Hematopoietic multipotent progenitor cell treated with erythropoietin and hydrocortisone succinate and interleukin-3 and kit ligand, for 6 days (in vitro differentiated cells): Measurements from ENCODE around the gene GGTLC2.
A peak's percentile ranks its signal among the peaks of the same experiment; 100 is the strongest.
"Not testable (repeated sequence)": the region's sequence is repeated elsewhere in the genome, so short reads cannot be mapped to it uniquely, and the experiment has no call there.

Experiments used
- DNase-seq: peaks from one replicate; pipeline ENCODE4 v3.0.0-alpha.2; 2015

The GGTLC2 gene

DNA sequence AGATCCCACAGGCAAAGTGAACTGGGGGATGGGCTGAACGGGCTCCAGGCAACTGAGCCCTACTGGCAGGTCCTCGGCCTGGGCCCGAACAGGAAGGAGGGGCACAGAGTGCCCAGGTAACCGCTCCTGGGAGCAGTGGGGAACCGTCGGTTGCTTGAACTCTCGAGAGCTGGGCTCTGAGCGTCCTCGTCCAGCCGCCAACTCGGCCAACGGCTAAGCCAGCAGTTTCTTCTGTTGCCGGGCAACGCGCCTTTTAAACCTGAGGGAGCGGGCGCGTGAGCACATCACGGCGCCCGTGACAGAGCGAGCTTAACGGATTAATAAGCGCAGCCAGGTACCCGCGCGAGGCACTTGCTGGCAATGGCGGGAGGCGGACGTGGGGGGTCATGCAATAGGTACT lies at the start of gene GGTLC2:
Gene GGTLC2, plus strand, starts transcription at position 301 of the 400 bp plus-strand sequence. CDS start 1,732 bp downstream, outside the sequence.
- DNase-seq, result not testable (repeated sequence)

DNA sequence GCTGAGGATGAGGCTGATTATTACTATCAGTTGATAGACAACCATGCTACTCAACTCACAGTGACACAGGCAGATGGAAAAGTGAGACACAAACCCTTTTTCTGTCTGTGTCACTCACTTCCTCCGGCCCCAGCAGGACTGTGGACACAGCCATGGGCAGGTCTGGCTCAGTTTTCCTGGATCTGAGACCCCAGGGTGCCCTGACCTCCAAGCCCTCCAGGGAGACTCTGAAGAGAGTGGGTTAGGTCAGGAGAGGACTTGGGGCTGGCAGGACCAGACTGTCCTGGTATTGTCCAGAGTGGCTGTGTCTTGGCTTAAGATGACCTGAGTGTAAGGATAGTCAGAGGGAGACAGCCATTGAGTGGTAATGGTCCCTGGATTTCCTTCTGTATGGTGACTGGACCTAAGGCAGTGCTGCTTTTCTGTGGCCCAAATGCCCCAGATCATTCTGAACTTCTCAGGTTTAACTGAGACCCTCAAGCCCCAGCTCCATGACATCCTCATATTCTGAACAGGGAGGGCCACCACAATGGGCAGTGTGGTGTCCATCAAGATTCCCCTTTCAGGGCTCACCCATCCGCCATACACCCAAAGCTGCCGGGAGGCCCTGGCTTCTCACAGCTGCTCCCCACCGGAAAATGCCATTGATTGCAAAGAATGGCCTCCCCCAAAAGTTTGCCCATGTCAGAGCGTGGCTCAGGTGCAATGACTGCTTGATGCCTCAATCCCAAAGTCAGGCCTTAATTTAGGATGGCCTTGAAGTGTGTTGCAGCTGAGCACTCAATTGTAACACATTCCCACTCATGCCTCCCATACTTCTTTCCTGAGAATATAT lies 49.2 kb upstream of the GGTLC2 start:
- DNase-seq, result no peak

DNA sequence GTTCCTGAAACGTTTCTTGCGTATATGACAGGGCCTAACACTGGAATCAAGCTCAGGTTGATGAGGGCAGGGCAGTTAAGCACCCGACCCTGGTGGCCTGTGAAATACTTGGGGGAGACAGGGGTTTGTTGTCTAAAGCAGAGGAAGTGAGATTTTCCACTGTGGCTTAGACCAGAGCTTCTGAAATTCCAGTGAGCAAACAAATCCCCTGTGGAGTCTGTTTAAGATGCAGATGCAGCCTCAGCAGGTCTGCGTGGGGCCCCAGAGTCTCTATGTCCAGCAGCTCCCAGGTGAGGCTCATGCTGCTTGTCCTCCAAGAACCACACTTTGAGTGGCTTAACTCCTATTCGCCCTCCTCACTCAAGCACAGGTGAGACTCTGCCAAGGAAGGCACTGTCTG lies 46.3 kb upstream of the GGTLC2 start:
- no peak for DNase-seq

DNA sequence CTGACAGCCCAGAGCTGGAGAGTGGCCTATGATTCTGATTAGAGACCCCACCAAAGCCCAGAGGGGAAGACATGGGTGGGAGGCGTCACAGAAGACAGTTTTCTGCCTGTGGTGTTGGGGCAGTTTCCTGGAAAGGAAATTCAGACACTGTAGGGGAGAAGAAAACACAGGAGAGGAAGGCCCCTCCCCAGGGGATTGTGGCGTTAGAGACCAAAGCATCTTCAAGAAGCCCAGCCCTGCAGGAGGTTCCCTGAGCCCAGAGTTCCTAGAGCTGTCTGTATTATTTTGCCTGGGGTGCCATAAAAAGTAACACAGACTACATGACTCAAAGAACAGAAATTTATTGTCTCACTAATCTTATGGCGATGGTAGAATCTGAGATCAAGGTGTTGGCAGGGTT lies 45.2 kb upstream of the GGTLC2 start:
- no peak for DNase-seq

DNA sequence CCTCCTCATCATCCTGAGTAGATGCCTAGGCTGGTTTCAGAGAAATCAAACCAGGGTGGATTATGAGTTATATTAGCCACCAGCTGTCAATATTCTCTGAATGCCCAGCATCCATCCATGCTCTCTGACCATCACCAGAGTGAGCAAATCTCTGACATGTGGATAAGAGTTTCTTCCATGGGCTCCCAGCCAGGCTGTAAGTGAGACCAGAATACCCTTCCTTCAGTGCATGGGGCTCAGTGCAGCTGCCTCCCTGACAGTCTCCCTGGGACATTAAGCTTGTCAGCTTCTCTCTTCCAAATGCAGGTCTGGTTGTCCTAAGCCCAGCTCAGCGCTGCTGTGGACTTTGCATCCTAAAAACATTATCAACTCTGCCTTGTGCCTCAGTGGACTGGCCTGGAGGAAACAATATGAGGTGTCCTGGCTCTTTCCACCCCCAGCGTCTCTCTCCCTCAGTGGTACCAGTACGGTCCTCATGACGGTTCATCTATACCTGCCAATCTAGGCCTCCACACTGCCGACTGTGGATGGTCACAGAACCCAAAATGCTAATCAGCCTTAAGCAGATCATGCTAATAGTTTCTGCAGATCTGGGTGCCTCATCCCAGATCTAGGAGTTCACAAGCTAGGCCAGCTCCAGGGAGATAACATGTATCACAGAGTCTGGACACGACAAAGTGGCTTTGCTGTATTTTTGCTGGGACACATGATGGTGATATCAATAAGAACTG lies 43.7 kb upstream of the GGTLC2 start:
- no peak for DNase-seq

DNA sequence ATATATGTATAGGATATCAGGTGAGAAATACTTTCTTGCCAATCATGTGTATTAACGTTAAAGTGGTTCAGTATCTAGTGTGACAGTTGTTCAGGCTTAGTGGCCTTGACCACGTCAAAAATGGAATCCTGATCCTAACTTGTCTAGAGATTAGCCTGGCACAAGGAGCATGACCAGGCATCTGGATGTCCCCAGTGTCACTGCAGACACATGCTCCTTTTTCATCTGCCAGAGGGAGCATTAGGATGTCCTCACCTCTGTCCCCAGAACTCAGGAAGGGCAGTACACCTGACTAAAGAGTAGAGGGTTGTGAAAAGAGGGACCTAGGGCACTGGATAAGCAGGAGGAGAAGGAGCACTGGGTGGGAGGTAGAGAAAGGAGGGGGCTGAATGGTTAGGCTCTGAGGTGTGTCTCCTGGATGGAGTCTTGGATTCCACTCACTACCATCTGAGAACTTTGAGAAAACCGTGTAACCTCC lies 40.9 kb upstream of the GGTLC2 start:
- no peak for DNase-seq

DNA sequence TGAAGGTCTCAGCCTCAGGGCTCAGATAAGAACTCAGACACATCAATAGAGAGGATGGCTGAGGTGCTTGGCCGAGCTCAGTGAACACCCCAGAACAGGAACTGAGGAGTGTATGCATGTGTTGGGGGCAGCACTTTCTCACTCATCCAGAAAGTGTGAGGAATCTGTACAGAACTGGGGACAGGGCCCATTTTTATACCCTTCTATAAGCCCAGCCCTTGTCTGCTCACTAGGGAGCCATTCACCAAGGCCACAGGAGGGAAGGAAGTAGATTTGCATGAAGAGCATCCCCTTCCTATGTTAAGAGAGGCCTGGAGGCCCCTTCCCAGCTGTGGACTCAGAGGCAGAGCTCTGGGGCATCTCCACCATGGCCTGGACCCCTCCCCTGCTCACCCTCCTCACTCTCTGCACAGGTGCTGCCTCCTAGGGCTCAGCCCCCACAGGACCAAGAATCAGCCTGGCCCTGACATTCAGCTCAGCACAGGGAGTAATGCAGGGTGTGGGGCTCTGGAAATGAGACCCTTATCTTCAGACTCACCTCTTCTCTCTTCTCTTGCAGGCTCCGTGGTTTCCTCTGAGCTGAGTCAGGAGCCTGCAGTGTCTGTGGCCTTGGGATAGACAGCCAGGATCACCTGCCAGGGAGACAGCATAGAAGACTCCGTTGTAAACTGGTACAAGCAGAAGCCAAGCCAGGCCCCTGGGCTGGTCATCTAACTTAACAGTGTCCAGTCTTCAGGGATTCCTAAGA lies 39.9 kb upstream of the GGTLC2 start:
- no peak for DNase-seq

DNA sequence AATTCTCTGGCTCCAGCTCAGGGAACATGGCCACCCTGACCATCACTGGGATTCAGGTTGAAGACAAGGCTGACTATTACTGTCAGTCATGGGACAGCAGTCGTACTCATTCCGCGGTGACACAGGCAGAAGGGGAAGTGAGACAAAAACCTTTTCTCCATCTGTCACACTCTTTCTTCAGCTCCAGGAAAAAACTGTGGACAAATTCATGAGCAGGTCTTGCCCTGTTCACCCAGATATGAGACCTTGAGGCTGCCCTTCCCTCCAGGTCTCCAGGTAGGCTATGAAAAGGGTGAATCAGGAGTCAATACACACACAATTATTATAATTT lies 39.4 kb upstream of the GGTLC2 start:
- no peak for DNase-seq

DNA sequence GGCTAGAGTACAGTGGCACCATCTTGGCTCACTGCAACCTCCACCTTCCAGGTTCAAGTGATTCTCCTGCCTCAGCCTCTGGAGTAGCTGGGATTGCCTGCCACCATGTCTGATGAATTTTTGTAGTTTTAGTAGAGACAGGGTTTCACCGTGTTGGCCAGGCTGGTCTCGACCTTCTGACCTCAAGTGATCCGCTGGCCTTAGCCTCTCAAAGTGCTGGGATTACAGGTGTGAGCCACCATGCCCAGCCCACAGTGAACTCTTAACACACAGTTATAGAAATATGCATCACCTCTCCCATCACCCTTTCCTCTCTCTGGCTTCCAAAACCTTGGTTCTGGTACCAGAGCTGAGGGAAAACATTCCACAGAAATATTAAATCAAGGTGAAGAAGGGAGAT lies 36.4 kb upstream of the GGTLC2 start:
- DNase-seq, result not testable (repeated sequence)

DNA sequence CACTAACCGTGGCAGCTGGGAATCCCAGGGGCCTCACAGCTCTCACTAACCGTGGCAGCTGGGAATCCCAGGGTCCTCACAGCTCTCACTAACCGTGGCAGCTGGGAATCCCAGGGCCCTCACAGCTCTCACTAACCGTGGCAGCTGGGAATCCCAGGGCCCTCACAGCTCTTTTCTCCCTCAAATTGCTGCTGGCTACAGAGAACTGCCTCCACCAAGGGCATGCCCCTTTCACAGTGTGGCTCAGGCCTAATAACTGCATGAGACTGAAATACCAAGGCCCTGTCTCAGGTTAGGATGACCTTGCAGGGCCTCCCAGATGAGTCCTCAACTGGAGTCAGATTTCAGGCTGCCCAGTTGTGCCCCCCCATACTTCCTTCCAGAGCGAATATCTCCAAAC lies 35.1 kb upstream of the GGTLC2 start:
- DNase-seq, result no peak

DNA sequence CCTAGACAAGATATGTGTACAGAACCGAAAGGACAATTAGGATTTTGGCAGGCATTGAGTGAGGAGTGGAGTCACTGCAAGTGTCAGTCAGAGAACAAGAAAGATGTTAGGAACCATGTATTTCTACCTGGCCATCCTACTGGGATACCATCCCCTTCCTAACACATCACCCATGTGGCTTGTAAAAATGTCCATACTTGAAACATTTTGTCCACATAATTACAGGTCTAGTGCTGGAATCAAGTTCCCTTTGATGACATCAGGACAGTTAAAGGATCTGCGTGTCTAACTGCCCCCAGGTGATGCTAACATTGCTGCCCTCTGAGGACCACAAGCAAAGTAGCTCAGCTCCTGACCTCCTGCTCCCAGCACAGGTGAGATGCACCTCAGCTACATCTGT lies 31.9 kb upstream of the GGTLC2 start:
- DNase-seq, result no peak

DNA sequence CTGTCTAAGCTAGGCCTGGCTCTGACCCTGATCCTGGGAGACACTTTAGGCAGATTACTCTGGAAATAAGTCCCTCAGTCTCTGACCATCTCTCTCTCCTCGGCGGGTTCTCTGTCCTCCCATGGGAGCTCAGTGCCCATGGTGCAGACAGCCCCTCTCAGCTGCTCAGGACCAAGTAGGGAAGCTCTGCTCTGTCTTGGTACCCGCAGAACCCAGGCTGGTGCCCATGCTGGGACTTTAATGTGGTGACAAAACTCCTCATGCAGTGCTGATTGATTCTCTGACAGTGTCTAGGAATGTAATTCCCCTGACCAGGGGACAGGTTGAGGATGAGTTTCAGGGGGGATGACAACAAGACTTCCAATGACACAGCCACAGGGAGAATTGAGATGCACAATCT lies 30.3 kb upstream of the GGTLC2 start:
- no peak for DNase-seq

DNA sequence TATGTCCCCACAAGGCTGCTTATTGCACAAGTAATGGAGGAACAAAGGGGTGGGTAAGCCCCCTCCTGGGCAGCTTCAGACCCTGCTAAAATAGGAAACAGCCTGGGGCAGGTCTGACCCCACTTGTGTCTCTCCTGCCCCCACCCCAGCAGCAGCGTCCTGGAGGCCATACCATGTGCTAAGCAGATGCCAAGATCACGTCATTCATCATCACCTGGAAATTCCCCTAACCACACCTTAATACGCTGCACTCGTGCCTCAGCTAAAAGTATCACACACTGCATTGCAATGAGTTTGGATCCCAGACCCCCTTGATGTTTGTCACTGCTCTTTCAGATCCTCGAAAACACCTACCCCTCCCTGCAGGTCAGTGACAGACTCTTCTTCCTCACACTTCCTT lies 27.8 kb upstream of the GGTLC2 start:
- DNase-seq, result no peak

DNA sequence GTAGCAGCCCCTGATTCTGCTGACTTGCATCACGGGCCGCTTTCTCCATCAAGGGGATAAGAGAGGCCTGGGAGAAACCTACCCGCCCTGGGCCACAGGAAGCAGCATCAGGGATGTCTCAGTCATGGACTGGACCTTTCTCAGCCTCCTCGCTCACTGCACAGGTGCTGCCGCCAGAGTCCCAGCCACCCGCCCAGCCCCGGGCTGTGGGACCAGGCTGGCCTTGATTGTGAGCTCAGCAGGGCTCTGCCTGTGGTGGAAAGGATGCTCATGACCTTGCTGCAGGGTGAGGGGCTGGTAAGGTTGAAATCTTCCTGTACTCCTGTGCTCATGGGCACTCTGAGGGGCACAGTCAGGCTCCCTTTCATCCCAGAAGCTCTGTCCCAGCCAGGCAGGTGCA lies 26.0 kb upstream of the GGTLC2 start:
- DNase-seq, result no peak

DNA sequence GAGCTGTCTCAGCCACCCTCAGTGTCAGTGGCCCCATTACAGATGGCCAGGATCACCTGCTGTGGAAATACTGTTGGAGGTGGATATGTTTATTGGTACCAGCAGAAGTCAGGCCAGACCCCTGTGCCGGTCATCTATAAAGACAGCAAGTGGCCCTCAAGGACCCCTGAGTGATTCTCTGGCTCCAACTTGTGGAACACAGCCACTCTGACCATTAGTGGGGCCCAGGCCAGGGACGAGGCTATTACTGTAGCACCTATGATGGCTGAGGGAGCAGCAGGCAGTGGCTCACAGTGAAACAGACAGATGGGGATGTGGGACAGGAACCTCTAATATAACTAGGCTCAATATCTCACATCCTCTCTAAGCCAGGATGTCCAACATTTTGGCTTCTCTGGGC lies 25.5 kb upstream of the GGTLC2 start:
- no peak for DNase-seq

DNA sequence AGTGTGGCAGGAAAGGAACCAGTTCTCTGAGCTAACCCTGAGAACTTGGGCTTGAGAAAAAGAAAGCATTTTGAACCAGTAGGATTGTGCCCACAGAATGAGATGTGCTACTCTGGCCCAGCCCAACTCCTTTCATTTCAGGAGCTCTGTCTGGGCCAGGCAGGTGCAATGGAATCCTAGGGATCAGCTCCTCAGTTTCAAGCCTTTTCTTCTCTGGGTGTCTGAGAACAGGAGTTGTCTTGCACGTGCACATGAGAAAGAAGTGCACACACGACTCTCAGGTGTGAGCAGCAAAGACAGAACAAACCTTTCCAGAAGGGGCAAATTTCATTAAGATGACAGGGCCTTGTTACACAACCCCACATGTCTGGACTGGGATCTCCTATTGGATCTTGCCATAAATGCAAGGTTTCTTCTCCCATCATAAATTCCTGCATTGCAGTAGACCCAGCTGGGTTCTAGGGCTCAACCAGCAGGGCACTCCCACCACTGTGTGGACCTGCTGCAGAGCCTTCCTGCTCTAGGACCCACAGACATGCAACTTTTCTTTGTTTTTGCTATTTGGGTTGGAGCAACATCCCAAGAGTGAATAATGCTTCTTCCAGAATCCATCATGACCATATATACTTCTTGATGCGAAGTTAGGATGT lies 24.5 kb upstream of the GGTLC2 start:
- DNase-seq, result no peak

DNA sequence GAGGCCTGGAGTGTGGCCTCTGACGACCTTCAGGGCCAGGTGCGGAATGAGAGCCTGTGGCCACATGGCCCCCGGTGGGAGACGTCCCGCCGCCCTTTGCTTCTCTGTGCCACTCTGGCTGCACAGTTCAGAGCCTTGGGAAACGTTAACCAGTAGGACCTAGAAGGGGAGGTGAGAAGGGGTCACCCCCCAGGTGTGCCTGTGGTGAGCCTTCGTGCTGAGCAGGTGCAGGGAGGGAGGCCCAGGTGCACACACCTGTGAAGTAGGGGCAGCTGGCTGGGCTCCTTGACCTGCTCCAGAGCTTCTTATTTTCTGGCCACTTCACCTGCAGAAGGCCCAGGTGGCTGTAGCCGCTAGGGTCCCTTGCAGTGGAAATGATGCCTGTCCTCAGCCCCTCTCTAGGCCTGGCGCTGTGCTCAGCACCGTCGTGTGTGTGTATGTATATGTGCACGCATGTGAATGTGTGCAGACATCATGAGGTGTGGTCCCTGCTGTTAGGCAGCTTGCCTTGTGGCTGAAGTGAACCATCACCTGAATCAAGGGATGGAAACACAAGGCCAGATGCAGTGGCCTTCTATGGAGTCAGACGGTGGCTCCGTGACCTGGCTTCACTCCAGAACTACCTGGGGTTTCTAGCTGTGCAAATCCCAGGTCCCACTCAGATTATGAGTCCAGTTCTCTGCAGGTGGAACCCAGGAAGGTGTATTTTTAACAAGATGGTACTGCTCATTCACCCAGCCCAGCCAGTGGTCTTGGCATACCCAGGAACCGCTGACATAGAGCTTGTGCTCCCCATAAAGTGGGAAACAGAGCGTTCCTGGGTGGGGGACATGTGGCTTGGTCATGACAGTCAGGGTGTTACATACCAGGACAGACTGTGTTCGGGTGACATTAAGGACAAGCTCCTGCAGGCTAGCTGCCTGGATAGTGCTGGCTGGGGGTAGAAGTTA lies 15.6 kb upstream of the GGTLC2 start:
- DNase-seq, result not testable (repeated sequence)

DNA sequence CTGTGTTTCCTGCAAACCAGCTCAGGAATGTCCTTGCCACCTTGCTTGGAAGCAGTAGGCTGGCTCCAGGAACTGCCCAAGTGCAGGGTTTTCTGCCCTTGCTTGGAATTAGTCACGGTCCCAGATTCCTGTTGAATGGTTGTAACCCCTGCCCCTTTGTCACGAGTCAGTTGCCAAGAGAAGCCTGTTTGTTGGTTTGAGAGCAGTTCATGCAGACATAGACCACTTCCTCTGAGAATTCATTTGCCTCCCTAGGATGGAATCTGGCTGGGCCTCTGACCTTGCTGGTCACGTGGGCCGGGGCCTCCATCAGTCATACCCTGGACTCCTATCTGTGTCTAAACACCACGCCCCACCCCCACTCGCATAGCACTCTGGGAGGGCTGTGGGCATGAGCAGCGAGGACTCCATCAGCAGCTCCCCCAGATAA lies 13.2 kb upstream of the GGTLC2 start:
- not testable (repeated sequence) for DNase-seq

DNA sequence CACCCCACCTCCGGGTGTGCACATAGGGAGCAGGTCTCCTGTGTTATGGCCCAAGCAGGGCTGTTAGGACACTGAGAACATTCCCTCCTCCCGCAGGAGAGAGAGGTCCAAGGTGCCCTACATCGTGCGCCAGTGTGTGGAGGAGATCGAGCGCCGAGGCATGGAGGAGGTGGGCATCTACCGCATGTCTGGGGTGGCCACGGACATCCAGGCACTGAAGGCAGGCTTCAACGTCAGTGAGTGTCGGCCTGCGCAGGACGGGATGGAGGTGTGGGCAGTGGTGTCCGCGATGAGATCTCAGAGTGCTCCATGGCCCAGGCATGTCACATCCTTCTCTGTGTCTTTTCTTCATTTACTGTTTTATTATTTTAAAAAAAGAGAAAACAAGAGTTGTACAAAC lies 12.2 kb upstream of the GGTLC2 start:
- not testable (repeated sequence) for DNase-seq

DNA sequence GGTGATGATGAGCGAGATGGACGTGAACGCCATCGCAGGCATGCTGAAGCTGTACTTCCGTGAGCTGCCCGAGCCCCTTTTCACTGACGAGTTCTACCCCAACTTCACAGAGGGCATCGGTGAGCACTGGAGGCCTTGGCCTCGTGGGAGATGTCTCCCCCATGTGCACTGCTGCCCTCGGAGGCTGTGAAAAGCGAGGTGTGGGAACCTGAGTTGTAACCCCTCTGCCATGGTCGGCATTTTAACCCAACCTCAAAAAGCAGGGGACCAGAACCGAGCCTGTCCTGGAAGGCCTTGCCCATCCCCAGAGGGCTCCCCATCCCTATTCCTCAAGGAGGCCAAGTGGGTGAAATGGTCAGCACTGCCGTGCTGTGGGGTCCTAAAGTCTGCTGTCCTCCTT lies 10.9 kb upstream of the GGTLC2 start:
- DNase-seq, result not testable (repeated sequence)

DNA sequence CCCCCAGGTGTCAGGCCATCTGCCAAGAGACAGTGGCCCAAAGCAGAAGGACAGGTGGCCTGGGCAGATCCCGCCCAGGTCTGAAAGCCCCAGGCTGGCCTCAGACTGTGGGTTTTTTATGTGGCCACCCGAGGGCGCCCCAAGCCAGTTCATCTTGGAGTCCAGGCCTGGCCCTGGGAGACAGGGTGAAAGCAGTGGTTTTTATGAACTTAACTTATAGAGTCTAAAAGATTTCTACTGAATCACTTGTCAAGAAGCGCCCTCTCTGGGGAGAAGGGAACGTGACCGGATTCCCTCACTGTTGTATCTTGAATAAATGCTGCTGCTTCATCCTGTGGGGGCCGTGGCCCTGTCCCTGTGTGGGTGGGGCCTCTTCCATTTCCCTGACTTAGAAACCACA lies 8.2 kb upstream of the GGTLC2 start:
- DNase-seq, result peak; percentile 55

DNA sequence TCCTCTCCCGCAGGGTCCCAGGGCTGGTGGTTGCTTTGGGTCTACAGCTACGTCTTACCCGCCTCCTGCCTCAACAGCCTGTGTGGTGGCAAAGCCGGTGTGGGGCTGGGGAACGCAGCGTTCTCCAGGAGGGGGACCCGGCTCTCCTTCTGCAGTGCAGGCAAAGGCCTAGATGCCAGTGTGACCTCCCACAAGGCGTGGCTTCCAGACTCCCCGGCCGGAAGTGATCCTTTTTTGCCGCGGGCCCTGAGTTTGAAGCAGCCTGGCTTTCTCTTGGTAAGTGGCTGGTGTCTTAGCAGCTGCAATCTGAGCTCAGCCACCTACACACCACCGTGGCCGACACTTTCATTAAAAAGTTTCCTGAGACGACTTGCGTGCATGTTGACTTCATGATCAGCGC lies 6.1 kb upstream of the GGTLC2 start:
- DNase-seq, result not testable (repeated sequence)
